ENCODE data around the gene CCN5. TPM values are rescaled to one million over a fixed set of nuclear protein-coding genes. Genes with fewer than 3 reads are reported as not detected.

CCN5 gene
- total RNA-seq, 1 donor from 2014 or later, result not detected

DNA sequence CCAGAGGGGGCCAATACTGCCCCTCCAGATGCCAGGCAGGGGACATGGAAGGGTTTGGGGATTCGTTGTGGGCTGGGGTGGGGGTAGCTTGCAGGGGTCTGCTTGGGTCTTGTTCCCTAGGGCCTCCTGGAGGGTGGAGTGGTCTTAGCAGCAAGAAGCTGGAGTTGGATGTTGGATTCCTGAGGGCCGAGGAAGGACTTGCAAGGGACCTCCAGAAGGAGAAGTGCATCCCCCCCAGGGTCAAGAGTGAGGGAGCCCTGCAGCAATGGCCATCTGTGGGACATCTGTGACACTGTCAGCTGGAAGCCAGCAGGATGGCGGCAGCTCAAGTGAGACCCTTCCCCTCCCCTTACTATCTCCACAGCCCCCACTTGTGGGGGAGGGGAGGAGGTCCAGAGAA, 25.4 kb upstream of the CCN5 start:
- H3K36me3 ChIP-seq (ENCODE audit: control insufficient read depth, insufficient read depth, low read length), result no peaks in the 10 kb centered on the region
- no peak for FAIRE-seq

DNA sequence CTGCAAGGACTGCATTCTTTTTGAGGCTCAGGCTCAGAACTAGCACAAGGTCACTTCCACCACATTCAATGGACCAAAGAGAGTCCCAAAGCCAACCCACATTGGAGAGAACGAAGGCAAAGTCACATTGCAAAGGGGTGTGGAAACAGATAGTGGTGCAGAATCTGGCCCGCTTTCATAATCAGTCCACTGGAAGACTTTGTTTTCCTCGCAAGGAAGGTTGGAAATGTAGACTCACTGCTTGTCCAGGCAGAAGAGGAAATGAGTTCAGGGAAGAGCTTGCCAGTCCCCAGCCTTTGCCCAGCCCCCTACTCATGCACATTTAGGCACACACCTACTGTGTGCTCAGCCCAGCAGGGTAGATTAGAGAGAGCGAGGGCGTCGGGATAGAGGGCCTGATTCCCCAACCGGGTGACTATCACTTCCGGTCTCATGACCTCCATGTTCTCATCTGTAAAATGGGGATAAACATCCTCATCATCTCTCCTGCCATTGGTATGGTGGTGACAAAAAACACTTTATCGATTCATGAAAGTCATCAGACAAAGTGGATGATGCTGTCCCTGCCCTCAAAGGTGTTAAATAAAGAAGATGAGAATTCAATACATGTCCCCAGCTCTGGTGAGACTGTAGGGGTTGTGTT, 24.3 kb upstream of the CCN5 start:
- no peaks in the 10 kb centered on the region for H3K27me3 ChIP-seq (ENCODE audit: control insufficient read depth, insufficient read depth, low read length)
- FAIRE-seq, result no peak
- TF ChIP-seq, protein P1, sequence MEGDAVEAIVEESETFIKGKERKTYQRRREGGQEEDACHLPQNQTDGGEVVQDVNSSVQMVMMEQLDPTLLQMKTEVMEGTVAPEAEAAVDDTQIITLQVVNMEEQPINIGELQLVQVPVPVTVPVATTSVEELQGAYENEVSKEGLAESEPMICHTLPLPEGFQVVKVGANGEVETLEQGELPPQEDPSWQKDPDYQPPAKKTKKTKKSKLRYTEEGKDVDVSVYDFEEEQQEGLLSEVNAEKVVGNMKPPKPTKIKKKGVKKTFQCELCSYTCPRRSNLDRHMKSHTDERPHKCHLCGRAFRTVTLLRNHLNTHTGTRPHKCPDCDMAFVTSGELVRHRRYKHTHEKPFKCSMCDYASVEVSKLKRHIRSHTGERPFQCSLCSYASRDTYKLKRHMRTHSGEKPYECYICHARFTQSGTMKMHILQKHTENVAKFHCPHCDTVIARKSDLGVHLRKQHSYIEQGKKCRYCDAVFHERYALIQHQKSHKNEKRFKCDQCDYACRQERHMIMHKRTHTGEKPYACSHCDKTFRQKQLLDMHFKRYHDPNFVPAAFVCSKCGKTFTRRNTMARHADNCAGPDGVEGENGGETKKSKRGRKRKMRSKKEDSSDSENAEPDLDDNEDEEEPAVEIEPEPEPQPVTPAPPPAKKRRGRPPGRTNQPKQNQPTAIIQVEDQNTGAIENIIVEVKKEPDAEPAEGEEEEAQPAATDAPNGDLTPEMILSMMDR (IDR thresholded peaks at IDR 0.05; ENCODE audit: insufficient read depth, low read length, severe bottlenecking), result no peak
- no peak overlapping the region for H3K4me3 ChIP-seq (ENCODE audit: low read depth, low read length)
- no peak for DNase-seq (ENCODE audit: low read depth)
- H3K36me3 ChIP-seq (ENCODE audit: control insufficient read depth, insufficient read depth, low read length), result no peaks in the 10 kb centered on the region

More for the DNA sequence above, 25.4 kb upstream of the CCN5 start:
- H3K4me3 ChIP-seq (ENCODE audit: low read depth, low read length), result no peak overlapping the region
- H3K27me3 ChIP-seq (ENCODE audit: control insufficient read depth, insufficient read depth, low read length), result no peaks in the 10 kb centered on the region
- no peak for DNase-seq (ENCODE audit: low read depth)
- TF ChIP-seq, protein P1 (IDR thresholded peaks at IDR 0.05; ENCODE audit: insufficient read depth, low read length, severe bottlenecking), result no peak

DNA sequence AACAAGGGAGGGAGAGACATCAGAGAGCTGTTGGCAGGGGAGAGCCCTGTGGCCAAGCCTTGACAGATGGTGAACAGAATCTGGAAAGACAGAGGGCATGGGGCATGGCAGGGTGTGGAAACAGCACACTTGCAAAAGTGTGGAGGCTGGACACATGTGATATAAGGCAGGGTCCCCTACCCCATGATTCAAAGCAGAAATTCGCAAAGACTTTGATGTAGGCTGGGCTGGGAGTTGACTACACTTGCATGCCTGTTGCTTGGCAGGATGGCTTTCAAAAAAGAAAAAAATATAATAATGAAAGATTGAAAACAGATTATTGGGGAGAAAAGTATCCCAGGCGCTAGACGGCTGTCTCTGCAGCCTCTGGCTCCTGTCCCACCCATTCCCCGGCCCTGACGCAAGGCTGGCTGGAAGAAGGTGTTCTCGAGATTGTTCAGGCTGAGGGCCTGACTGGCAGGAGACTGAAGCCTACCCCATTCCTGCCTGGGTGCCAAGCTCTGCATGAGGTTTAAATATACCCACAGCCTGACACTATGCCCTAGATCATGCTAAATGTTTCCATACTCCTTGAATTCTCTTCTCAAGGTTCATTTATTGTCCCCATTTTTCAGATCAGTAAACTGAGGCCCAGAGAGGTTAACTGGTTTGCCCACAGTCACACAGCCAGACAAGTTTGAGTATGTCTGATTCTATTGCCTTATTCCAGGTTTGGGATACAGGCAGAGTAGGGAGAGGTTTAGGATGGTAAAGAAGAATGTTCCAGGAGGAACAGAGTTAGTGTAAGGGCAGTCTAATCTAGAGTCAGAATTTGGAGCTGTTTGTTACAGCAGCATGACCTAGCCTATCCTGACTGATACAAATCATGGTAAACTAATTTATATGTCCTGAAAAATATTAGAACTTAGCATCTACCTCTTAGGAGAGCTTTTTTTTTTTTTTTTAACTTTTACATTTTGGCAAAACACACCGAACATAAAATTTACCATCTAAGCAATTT, 23.4 kb upstream of the CCN5 start:
- H3K36me3 ChIP-seq (ENCODE audit: control insufficient read depth, insufficient read depth, low read length), result no peaks in the 10 kb centered on the region
- DNase-seq (ENCODE audit: low read depth) (no peak), FAIRE-seq (no peak)
- no peaks in the 10 kb centered on the region for H3K27me3 ChIP-seq (ENCODE audit: control insufficient read depth, insufficient read depth, low read length)
- TF ChIP-seq, protein P1 (IDR thresholded peaks at IDR 0.05; ENCODE audit: insufficient read depth, low read length, severe bottlenecking), result no peak
- no peak overlapping the region for H3K4me3 ChIP-seq (ENCODE audit: low read depth, low read length)

DNA sequence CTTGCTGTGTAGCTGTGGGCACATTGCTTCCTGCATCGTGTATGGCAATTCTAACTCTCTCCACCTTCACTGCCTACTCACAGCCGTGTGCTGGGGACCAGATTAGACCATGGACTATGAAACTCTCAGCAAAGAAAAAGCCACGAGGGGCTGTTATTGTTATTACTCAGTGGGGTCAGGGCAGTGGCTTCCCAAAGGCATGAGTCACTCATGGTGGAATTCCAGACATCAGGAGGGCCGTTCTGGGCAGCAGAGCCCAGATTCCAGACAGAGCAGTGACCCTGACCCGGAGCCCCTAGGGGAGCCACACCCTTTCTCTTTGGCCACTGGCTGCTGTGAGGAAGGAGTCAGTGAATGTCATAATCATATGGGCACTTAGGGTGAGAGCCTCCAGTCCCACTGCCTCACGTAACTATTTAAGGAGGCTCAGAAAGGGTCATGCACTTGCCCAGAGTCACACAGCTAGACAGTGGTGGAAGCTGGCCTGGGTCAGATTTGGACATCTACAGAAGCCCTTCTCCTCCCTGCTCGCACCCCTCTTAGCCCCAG, 22.2 kb upstream of the CCN5 start:
- FAIRE-seq (no peak), DNase-seq (ENCODE audit: low read depth) (peak; percentile 73)
- no peak overlapping the region for H3K4me3 ChIP-seq (ENCODE audit: low read depth, low read length)
- no peaks in the 10 kb centered on the region for H3K36me3 ChIP-seq (ENCODE audit: control insufficient read depth, insufficient read depth, low read length)
- no peaks in the 10 kb centered on the region for H3K27me3 ChIP-seq (ENCODE audit: control insufficient read depth, insufficient read depth, low read length)
- TF ChIP-seq, protein P1 (IDR thresholded peaks at IDR 0.05; ENCODE audit: insufficient read depth, low read length, severe bottlenecking), result no peak

DNA sequence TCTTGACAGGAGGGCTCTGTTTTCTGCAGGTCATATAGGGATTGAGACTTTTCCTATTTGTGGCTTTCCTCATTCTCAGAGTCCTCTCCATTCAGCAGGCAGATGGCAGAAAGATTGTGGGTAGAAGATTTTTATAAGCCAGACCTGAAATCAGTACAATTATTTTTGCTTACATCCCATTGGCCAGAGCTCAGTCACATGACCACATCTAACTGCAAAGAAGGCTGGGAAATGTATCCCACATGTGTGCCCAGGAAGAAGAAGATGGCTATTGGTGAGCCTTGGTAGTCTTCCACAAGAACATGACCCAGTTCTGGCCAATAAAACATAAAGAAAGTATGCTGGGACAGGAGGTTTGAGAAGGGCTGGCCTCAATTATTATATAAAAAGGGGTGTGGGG, 21.5 kb upstream of the CCN5 start:
- FAIRE-seq (no peak), DNase-seq (ENCODE audit: low read depth) (no peak)

More for the DNA sequence above, 21.5 kb upstream of the CCN5 start:
- H3K36me3 ChIP-seq (ENCODE audit: control insufficient read depth, insufficient read depth, low read length), result no peaks in the 10 kb centered on the region
- no peak overlapping the region for H3K4me3 ChIP-seq (ENCODE audit: low read depth, low read length)
- TF ChIP-seq, protein P1 (IDR thresholded peaks at IDR 0.05; ENCODE audit: insufficient read depth, low read length, severe bottlenecking), result no peak
- H3K27me3 ChIP-seq (ENCODE audit: control insufficient read depth, insufficient read depth, low read length), result no peaks in the 10 kb centered on the region
